OCI-LY7 (cell line): ENCODE results near the gene BCAR3. TPM values are rescaled to one million over a fixed set of nuclear protein-coding genes. Genes with fewer than 3 reads are reported as not detected.

ENCODE experiments used
- BruUV-seq: library from RNA; stranded (reverse); fragments of 400-500 nt; replicated peaks from 2 replicates; lab custom pipeline; 2021; lab: Mats Ljungman, UMichigan
- CTCF ChIA-PET: fragments of 300-600 bp; sonication (Branson Sonifier 250); formaldehyde crosslinking; loops from one replicate; lab custom pipeline; 2022; ENCODE audit warnings: antibody characterized with exemption; ENCODE audit not compliant: unreplicated experiment; lab: Charles Lee
- POLR2A ChIA-PET: fragments of 300-600 bp; sonication (Branson Sonifier 250); formaldehyde crosslinking; loops from one replicate; lab custom pipeline; 2022; ENCODE audit warnings: antibody characterized with exemption; lab: Charles Lee
- DNase-seq: peaks from one replicate; pipeline ENCODE4 v3.0.0-alpha.2; 2015; ENCODE audit warnings: low spot score
- H2AFZ ChIP-seq: fragments of 200-600 bp; sonication (generic), shearing (Covaris generic); 2 replicates; pipeline ENCODE4 v1.6.1; 2014; ENCODE audit warnings: mild to moderate bottlenecking, antibody characterized with exemption, low read length, moderate library complexity
- H3K27ac ChIP-seq: fragments of 200-600 bp; sonication (generic); 2 replicates; pipeline ENCODE4 v1.5.1; 2014; ENCODE audit warnings: mixed run types, low read depth, mild to moderate bottlenecking, moderate library complexity, low read length, inconsistent platforms; ENCODE audit not compliant: poor library complexity, severe bottlenecking
- H3K36me3 ChIP-seq: fragments of 200-600 bp; sonication (generic); 2 replicates; pipeline ENCODE4 v1.6.1; 2014; ENCODE audit warnings: mild to moderate bottlenecking, antibody characterized with exemption, low read length, moderate library complexity, mixed read lengths; ENCODE audit not compliant: insufficient read depth
- H3K4me1 ChIP-seq: fragments of 200-600 bp; sonication (generic); 2 replicates; pipeline ENCODE4 v1.5.1; 2014; ENCODE audit warnings: mild to moderate bottlenecking, low read length; ENCODE audit not compliant: insufficient read depth, poor library complexity, severe bottlenecking
- H3K4me2 ChIP-seq: fragments of 200-600 bp; sonication (generic); 2 replicates; pipeline ENCODE4 v1.6.1; 2014; ENCODE audit warnings: mild to moderate bottlenecking, low read length
- H3K4me3 ChIP-seq: fragments of 200-600 bp; sonication (generic); 2 replicates; pipeline ENCODE4 v1.5.1; 2014; ENCODE audit warnings: mild to moderate bottlenecking, low read depth, low read length; ENCODE audit not compliant: poor library complexity, severe bottlenecking
- H3K79me2 ChIP-seq: fragments of 200-600 bp; sonication (generic); 2 replicates; pipeline ENCODE4 v1.6.1; 2016; ENCODE audit warnings: low read depth, mild to moderate bottlenecking, low read length, moderate library complexity, mixed read lengths; ENCODE audit not compliant: insufficient read depth
- H3K9me2 ChIP-seq: fragments of 200-600 bp; sonication (generic); 2 replicates; pipeline ENCODE4 v1.6.1; 2016; ENCODE audit warnings: mild to moderate bottlenecking, low read length, mixed read lengths; ENCODE audit not compliant: insufficient read depth
- H3K9me3 ChIP-seq: fragments of 200-600 bp; sonication (generic); 2 replicates; pipeline ENCODE4 v1.6.1; 2014; ENCODE audit warnings: mild to moderate bottlenecking, mixed run types, low read length, mixed read lengths
- H4K20me1 ChIP-seq: fragments of 200-600 bp; sonication (generic); 2 replicates; pipeline ENCODE4 v1.6.1; 2014; ENCODE audit warnings: mild to moderate bottlenecking, antibody characterized with exemption, low read length, moderate library complexity, mixed read lengths; ENCODE audit not compliant: insufficient read depth
- CTCF ChIP-seq: fragments of 200-600 bp; sonication (generic); conservative IDR thresholded peaks from 2 replicates; pipeline ENCODE4 v1.5.1; 2014; ENCODE audit warnings: mild to moderate bottlenecking, antibody characterized with exemption, low read length, moderate library complexity, mixed read lengths
- EZH2phosphoT487 ChIP-seq: fragments of 200-600 bp; sonication (generic); IDR thresholded peaks from 2 replicates; pipeline ENCODE4 v1.6.1; 2018; ENCODE audit warnings: low read depth, borderline replicate concordance, mild to moderate bottlenecking, mixed run types, antibody characterized with exemption, low read length, moderate library complexity, mixed read lengths
- intact Hi-C: fragments of 100-400 bp; cut with micrococcal nuclease; formaldehyde crosslinking; loops from one replicate; pipeline ENCODE4 v1.10.0; 2022; ENCODE audit not compliant: unreplicated experiment
- total RNA-seq, 2 experiments: library from RNA; depleted of rRNA in 1 of 2; stranded (reverse); fragments of >200 nt in 1 of 2; shearing (Covaris generic) in 1 of 2; gene quantifications; 2 replicates each; pipeline ENCODE4 v1.2.3, GENCODE V29; 2014 to 2022

Gene BCAR3
- total RNA-seq, 2 experiments from 2014 or later, result 16.3 to 24.2 TPM

- Histone ChIP-seq H3K36me3 (no peaks in the 10 kb centered on the region), H3K9me3 (no peaks in the 10 kb centered on the region), H3K4me1 (no peaks in the 10 kb centered on the region), H3K9me2 (no peaks in the 10 kb centered on the region), H3K79me2 (no peaks in the 10 kb centered on the region), H4K20me1 (no peaks in the 10 kb centered on the region), H3K27ac (no peak overlapping the region), H2AFZ (no peak overlapping the region), H3K4me2 (no peak overlapping the region), H3K4me3 (no peak overlapping the region)
- no TSS peak for BruUV-seq
- TF ChIP-seq EZH2phosphoT487 (no peak), CTCF (no peak)
- ChIA-PET POLR2A (interaction anchor here (0.7 kb wide), 1 partner anchor 88 kb away, joined by 3 read pairs; no protein-coding TSS in a partner anchor), CTCF (no interaction called here)
- intact Hi-C loops, result no loop called here
- DNase-seq, result no peak
These were observed 128.7 kb downstream of the BCAR3 start for GRCh38 chr1:93552741-93553455.

- Histone ChIP-seq H3K36me3 (no peaks in the 10 kb centered on the region), H3K9me3 (no peaks in the 10 kb centered on the region), H3K9me2 (no peaks in the 10 kb centered on the region), H3K4me2 (no peak overlapping the region), H2AFZ (no peak overlapping the region), H4K20me1 (no peaks in the 10 kb centered on the region), H3K4me1 (no peaks in the 10 kb centered on the region), H3K4me3 (no peak overlapping the region), H3K79me2 (no peaks in the 10 kb centered on the region), H3K27ac (no peak overlapping the region)
- CTCF ChIA-PET, result no interaction called here
- TF ChIP-seq EZH2phosphoT487 (no peak), CTCF (no peak)
- intact Hi-C loops, result no loop called here
- POLR2A ChIA-PET, result interaction anchor here (0.6 kb wide), 1 partner anchor 994 kb away, joined by 4 read pairs; no protein-coding TSS in a partner anchor
- no TSS peak for BruUV-seq
- DNase-seq, result no peak
These were observed 131.8 kb downstream of the BCAR3 start for GRCh38 chr1:93549811-93550210.

GRCh38 chr1:93549131-93549530 is 132.5 kb downstream of the BCAR3 start:
- no peaks in the 10 kb centered on the region for H4K20me1 ChIP-seq
- no peak overlapping the region for H3K4me3 ChIP-seq
- no peaks in the 10 kb centered on the region for H3K9me3 ChIP-seq
- intact Hi-C loops, result no loop called here
- no peaks in the 10 kb centered on the region for H3K9me2 ChIP-seq
- H2AFZ ChIP-seq, result no peak overlapping the region
- POLR2A ChIA-PET, result no interaction called here
- H3K79me2 ChIP-seq, result no peaks in the 10 kb centered on the region
- H3K36me3 ChIP-seq, result no peaks in the 10 kb centered on the region
- CTCF ChIA-PET, result no interaction called here
- no peak overlapping the region for H3K4me2 ChIP-seq
- DNase-seq, result no peak
- no peak for TF ChIP-seq CTCF
- TF ChIP-seq EZH2phosphoT487, result no peak
- no peak overlapping the region for H3K27ac ChIP-seq
- no TSS peak for BruUV-seq
- no peaks in the 10 kb centered on the region for H3K4me1 ChIP-seq
